Neural cell (in vitro differentiated cells): ENCODE data around the gene POLD1.

ENCODE experiments used
- EP300 ChIP-seq: fragments of 450-650 bp; conservative IDR thresholded peaks from 2 replicates; pipeline ENCODE4 v1.6.1; 2014; ENCODE audit warnings: antibody characterized with exemption, mild to moderate bottlenecking, moderate library complexity; ENCODE audit not compliant: poor library complexity, severe bottlenecking
- EZH2 ChIP-seq: fragments of 200-600, 300-800 bp; shearing (Covaris generic), sonication (generic); IDR thresholded peaks from 2 replicates; pipeline ENCODE4 v1.6.1; 2014; ENCODE audit warnings: antibody characterized with exemption, low read length, borderline replicate concordance, mild to moderate bottlenecking; ENCODE audit not compliant: insufficient read depth, poor library complexity, severe bottlenecking
- POLR2AphosphoS5 ChIP-seq: IDR thresholded peaks from 2 replicates; pipeline ENCODE4 v1.6.1; 2012
- RAD21 ChIP-seq: fragments of 450-650 bp; conservative IDR thresholded peaks from 2 replicates; pipeline ENCODE4 v1.6.1; 2014; ENCODE audit warnings: antibody characterized with exemption, mild to moderate bottlenecking, moderate library complexity
- TAF1 ChIP-seq: IDR thresholded peaks from 2 replicates; pipeline ENCODE4 v1.6.1; 2012; ENCODE audit warnings: low read depth
- TF ChIP-seq, protein P1 (sequence below): fragments of 450-650 bp; IDR thresholded peaks from 2 replicates; pipeline ENCODE4 v1.5.1; 2014; ENCODE audit warnings: antibody characterized with exemption, mild to moderate bottlenecking, moderate library complexity; ENCODE audit not compliant: poor library complexity, severe bottlenecking

DNA sequence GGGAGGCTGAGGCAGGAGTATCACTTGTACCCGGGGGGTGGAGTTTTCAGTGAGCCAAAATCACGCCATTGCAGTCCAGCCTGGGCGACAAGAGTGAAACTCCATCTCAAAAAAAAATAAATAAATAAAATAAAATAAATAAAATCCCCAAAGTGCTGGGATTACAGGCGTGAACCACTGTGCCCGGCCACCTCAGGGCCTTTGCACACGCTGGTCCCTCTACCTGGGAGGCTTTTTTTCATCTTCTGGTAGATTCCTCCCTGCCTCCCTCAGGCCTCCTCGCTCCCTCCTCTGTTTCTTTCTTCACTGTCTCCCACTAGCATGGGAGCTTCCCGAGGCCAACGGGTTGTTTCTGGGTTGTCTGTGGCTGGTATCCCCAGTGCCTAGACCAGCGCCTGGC, 63.6 kb downstream of the POLD1 start:
- TF ChIP-seq, protein P1, sequence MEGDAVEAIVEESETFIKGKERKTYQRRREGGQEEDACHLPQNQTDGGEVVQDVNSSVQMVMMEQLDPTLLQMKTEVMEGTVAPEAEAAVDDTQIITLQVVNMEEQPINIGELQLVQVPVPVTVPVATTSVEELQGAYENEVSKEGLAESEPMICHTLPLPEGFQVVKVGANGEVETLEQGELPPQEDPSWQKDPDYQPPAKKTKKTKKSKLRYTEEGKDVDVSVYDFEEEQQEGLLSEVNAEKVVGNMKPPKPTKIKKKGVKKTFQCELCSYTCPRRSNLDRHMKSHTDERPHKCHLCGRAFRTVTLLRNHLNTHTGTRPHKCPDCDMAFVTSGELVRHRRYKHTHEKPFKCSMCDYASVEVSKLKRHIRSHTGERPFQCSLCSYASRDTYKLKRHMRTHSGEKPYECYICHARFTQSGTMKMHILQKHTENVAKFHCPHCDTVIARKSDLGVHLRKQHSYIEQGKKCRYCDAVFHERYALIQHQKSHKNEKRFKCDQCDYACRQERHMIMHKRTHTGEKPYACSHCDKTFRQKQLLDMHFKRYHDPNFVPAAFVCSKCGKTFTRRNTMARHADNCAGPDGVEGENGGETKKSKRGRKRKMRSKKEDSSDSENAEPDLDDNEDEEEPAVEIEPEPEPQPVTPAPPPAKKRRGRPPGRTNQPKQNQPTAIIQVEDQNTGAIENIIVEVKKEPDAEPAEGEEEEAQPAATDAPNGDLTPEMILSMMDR, result no peak
- TF ChIP-seq RAD21, result no peak
- no peak for TF ChIP-seq TAF1
- no peak for TF ChIP-seq EP300
- TF ChIP-seq EZH2, result no peak
- no peak for TF ChIP-seq POLR2AphosphoS5
